Body of pancreas (tissue), 4 donors: Measurements from ENCODE around the gene CFAP57.

Source experiments
- CTCF ChIP-seq, 7 experiments: fragments of 450-650 bp in 4 of 7; fragments of 200-600 bp in 3 of 7; sonication (generic) in 3 of 7; IDR thresholded peaks; one replicate each; pipeline ENCODE4 v1.5.1; 2016 to 2019; ENCODE audit warnings: antibody characterized with exemption in 7 of 7
- POLR2A ChIP-seq, 3 donors: fragments of 450-650 bp; IDR thresholded peaks; one replicate each; pipeline ENCODE4 v1.6.1; 2016; ENCODE audit warnings: antibody characterized with exemption in 3 of 3, mild to moderate bottlenecking in 2 of 3

GRCh38 chr1:43284065-43284464 lies 111.9 kb downstream of the CFAP57 start:
- no peak for TF ChIP-seq CTCF (IDR thresholded peaks at IDR 0.05)
- TF ChIP-seq POLR2A (IDR thresholded peaks at IDR 0.05): no peak
